Astrocyte (in vitro differentiated cells and primary cell): ENCODE results near the gene ZMYND11.

Experiments
- EZH2 ChIP-seq: IDR thresholded peaks from 2 replicates; pipeline ENCODE4 v1.6.1; 2012; ENCODE audit warnings: mild to moderate bottlenecking, low read length, inconsistent platforms; ENCODE audit not compliant: insufficient read depth
- TF ChIP-seq, protein P1 (sequence below): IDR thresholded peaks from 2 replicates; pipeline ENCODE4 v1.5.1; 2011; ENCODE audit warnings: low read depth, mild to moderate bottlenecking, inconsistent platforms, low read length, moderate library complexity; ENCODE audit not compliant: insufficient read depth

- TF ChIP-seq, protein P1, sequence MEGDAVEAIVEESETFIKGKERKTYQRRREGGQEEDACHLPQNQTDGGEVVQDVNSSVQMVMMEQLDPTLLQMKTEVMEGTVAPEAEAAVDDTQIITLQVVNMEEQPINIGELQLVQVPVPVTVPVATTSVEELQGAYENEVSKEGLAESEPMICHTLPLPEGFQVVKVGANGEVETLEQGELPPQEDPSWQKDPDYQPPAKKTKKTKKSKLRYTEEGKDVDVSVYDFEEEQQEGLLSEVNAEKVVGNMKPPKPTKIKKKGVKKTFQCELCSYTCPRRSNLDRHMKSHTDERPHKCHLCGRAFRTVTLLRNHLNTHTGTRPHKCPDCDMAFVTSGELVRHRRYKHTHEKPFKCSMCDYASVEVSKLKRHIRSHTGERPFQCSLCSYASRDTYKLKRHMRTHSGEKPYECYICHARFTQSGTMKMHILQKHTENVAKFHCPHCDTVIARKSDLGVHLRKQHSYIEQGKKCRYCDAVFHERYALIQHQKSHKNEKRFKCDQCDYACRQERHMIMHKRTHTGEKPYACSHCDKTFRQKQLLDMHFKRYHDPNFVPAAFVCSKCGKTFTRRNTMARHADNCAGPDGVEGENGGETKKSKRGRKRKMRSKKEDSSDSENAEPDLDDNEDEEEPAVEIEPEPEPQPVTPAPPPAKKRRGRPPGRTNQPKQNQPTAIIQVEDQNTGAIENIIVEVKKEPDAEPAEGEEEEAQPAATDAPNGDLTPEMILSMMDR, result no peak
- TF ChIP-seq EZH2, result no peak
These were observed 154.3 kb downstream of the ZMYND11 start for GRCh38 chr10:289581-289980.
